Naive B cell (primary cell): Measurements from ENCODE around the gene USH2A. TPM values are rescaled to one million over a fixed set of nuclear protein-coding genes. Genes with fewer than 3 reads are reported as not detected.

Source experiments
- ATAC-seq, 2 donors: fragments of 150-1000 bp; cut with Tn5 transposase; 2 replicates each; pipeline ENCODE4 v1.10.0; 2021; ENCODE audit warnings: low read depth in 2 of 2, mild to moderate bottlenecking in 2 of 2, moderate library complexity in 2 of 2
- DNase-seq: peaks from one replicate; pipeline ENCODE4 v3.0.0; 2022
- H3K27ac Mint-ChIP-seq, 6 donors: one replicate each; pipeline ENCODE4 v1.8.0; 2020 to 2022; ENCODE audit warnings: mild to moderate bottlenecking in 6 of 6, mixed read lengths in 6 of 6, moderate library complexity in 5 of 6, inconsistent platforms in 2 of 6
- H3K27me3 Mint-ChIP-seq, 3 donors: one replicate each; pipeline ENCODE4 v1.8.0; 2021 to 2022; ENCODE audit warnings: mixed read lengths in 3 of 3, mild to moderate bottlenecking in 1 of 3
- H3K36me3 Mint-ChIP-seq, 2 donors: one replicate each; pipeline ENCODE4 v1.8.0; 2020 to 2022; ENCODE audit warnings: mixed read lengths in 2 of 2, inconsistent platforms in 1 of 2, mild to moderate bottlenecking in 1 of 2
- H3K4me1 Mint-ChIP-seq, 3 donors: one replicate each; pipeline ENCODE4 v1.8.0; 2020 to 2022; ENCODE audit warnings: mixed read lengths in 3 of 3, inconsistent platforms in 1 of 3, mild to moderate bottlenecking in 1 of 3, moderate library complexity in 1 of 3
- H3K4me3 Mint-ChIP-seq, 8 donors: one replicate each; pipeline ENCODE4 v1.8.0; 2020 to 2022; ENCODE audit warnings: mild to moderate bottlenecking in 8 of 8, mixed read lengths in 8 of 8, moderate library complexity in 8 of 8, inconsistent platforms in 2 of 8
- H3K9me3 Mint-ChIP-seq, 7 donors: one replicate each; pipeline ENCODE4 v1.8.0; 2020 to 2022; ENCODE audit warnings: mixed read lengths in 7 of 7, mild to moderate bottlenecking in 5 of 7, inconsistent platforms in 2 of 7, moderate library complexity in 1 of 7
- polyA plus RNA-seq, 6 donors: library from polyadenylated mRNA; unstranded; fragments of 300-500 nt; fragmentation: Illumina TruSeq; gene quantifications; one replicate each; pipeline ENCODE4 v1.2.3, GENCODE V29; 2021; ENCODE audit warnings: low read depth in 6 of 6

Gene USH2A
- polyA plus RNA-seq, 6 donors from 2014 or later = not detected

- Mint-ChIP-seq H3K27me3 (peaks cover 0 to 5% (median 0%) of the 10 kb centered on the region in 3 donors), H3K27ac (no peak overlapping the region), H3K4me3 (no peak overlapping the region), H3K4me1 (no peaks in the 10 kb centered on the region), H3K9me3 (peaks cover 2 to 11% (median 8%) of the 10 kb centered on the region in 7 donors), H3K36me3 (no peaks in the 10 kb centered on the region)
- ATAC-seq = no peak
- no peak for DNase-seq
These were observed 684.2 kb downstream of the USH2A start for GRCh38 chr1:215739025-215739424.

DNA sequence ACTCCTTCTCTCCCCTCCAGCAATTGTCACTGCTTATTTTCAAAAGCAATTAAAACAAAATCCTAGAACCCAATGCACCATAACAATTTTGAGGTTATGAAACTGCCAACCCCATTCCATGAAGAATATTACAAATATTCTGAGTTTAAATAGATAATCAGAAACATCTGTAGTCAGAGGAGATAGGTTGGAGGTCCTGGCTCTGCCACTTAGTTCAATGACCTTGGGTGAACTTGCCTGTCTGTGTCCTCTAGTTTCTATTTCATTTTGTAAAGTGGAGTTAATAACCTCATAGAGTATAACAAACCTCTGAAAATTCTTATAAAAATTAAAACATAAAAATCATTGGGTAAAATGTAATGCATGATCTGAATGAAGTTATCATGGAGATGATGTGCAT lies 691.5 kb downstream of the USH2A start:
- Mint-ChIP-seq H3K4me3 (no peak overlapping the region), H3K9me3 (peaks cover 0 to 14% (median 7%) of the 10 kb centered on the region in 7 donors), H3K27me3 (no peaks in the 10 kb centered on the region), H3K36me3 (no peaks in the 10 kb centered on the region), H3K27ac (no peak overlapping the region), H3K4me1 (no peaks in the 10 kb centered on the region)
- ATAC-seq (no peak), DNase-seq (no peak)

DNA sequence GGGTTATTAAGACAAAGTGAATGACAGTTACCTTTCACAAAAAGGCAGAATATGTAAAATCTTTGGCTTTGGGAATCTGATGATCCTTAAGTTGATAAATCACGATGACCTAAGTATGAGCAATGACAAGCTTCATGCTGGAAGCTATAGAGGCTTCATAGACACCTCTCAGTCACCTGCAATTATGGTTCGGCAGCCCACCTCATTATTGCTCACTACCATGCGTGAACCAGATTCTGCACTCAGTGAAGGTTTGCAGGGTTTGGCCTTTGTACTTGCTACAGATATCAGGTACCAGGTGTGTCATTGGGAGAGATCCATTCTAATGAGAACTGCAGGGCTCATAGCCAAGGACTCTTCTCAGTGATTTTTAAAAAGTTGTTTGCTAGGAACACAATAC lies 692.6 kb downstream of the USH2A start:
- Mint-ChIP-seq H3K9me3 (peaks cover 0 to 14% (median 7%) of the 10 kb centered on the region in 7 donors), H3K36me3 (no peaks in the 10 kb centered on the region), H3K27ac (no peak overlapping the region), H3K4me1 (no peaks in the 10 kb centered on the region), H3K4me3 (no peak overlapping the region), H3K27me3 (no peaks in the 10 kb centered on the region)
- ATAC-seq (no peak), DNase-seq (no peak)

DNA sequence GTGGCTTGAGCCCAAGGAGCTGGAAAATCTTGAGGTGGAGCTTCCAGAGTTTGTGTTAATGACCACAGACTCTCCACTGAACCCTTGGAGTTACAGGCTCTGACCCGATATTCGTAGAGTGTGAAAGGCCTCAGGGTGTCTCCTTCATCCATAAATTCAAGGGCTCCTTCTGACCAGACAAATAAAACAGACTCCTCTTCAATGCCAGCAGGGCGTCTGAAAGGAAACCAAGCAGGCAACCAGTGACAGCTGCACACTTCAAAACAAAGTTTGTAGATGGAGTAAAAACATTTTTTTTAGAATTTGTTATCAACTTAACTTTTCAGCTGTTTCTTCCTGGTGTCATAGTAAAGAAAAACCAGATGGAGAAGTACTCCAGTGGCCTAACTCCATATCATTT lies 695.1 kb downstream of the USH2A start:
- H3K27ac Mint-ChIP-seq = peak overlapping the region in 1 of 6 donors; percentile 38
- DNase-seq = no peak

GRCh38 chr1:215720126-215720525 lies 703.1 kb downstream of the USH2A start:
- ATAC-seq (no peak), DNase-seq (no peak)
- Mint-ChIP-seq H3K27ac (no peak overlapping the region), H3K9me3 (peaks cover 3 to 9% (median 4%) of the 10 kb centered on the region in 7 donors), H3K4me1 (no peaks in the 10 kb centered on the region), H3K27me3 (peaks cover 0 to 5% (median 0%) of the 10 kb centered on the region in 3 donors), H3K4me3 (no peak overlapping the region), H3K36me3 (no peaks in the 10 kb centered on the region)

More for the DNA sequence above, 695.1 kb downstream of the USH2A start:
- Mint-ChIP-seq H3K9me3 (peaks cover 0 to 3% (median 2%) of the 10 kb centered on the region in 7 donors), H3K27me3 (no peaks in the 10 kb centered on the region), H3K4me1 (no peaks in the 10 kb centered on the region), H3K36me3 (no peaks in the 10 kb centered on the region), H3K4me3 (no peak overlapping the region)
- ATAC-seq = no peak

DNA sequence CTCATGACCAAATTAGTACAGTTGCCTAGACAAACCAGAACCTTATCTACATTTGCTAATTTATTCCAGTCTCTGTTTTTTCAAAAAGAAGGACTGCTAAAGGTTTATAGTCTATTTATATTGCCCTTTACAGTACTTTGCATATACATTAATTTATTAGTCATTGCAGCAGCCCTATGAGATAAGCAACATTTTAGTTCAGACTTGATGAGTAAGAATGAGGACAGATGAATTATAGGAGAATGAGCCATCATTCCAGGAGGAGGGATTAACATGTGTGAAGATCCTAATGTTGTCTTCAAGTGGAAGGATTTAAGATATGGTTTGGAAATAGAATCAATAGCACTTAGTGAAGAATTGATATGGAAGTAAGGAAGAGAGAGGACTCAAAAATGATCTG lies 703.7 kb downstream of the USH2A start:
- DNase-seq (no peak), ATAC-seq (no peak)
- Mint-ChIP-seq H3K9me3 (peaks cover 3 to 9% (median 4%) of the 10 kb centered on the region in 7 donors), H3K27ac (no peak overlapping the region), H3K27me3 (peaks cover 0 to 5% (median 0%) of the 10 kb centered on the region in 3 donors), H3K36me3 (no peaks in the 10 kb centered on the region), H3K4me3 (no peak overlapping the region), H3K4me1 (no peaks in the 10 kb centered on the region)

- peaks cover 0 to 5% (median 0%) of the 10 kb centered on the region in 3 donors for H3K27me3 Mint-ChIP-seq
- no peak for ATAC-seq
- no peaks in the 10 kb centered on the region for H3K36me3 Mint-ChIP-seq
- no peak overlapping the region for H3K27ac Mint-ChIP-seq
- H3K9me3 Mint-ChIP-seq = peaks cover 3 to 9% (median 4%) of the 10 kb centered on the region in 7 donors
- H3K4me1 Mint-ChIP-seq = no peaks in the 10 kb centered on the region
- H3K4me3 Mint-ChIP-seq = no peak overlapping the region
- no peak for DNase-seq
These were observed 704.5 kb downstream of the USH2A start for GRCh38 chr1:215718575-215719287.

DNA sequence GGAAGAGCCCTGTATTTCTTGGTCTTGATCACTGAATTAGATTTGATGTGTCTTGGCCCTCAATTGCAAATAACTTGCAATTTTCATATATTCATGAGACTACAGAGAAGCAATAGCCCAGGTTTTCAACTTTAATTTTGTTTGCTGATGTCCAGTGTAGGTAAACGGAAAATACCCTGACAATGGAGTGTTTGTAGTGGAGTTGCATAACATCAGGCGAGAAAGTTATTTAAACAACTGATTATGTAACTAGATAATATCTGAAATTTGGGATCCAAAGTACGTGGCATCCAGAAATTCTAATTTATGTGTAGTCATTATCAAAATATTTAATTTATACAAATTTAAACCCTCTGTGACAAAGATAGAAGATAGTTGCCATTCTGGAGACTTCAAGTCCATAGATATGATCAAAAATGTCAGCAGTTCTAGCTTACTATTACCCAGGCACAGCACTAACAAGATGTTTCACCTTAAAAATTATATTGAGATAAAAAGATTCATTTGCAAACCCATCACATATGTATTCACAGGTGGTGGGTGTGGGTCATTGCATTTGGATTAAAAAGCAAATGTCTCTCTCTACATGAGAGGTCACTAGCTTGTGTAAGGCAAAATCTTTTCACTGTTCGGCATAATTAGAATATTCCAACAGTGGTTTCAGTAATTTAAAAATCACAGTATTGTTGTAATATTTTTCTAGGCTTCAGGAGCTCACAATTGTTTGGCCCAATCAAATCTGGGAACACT lies 705.4 kb downstream of the USH2A start:
- Mint-ChIP-seq H3K27ac (no peak overlapping the region), H3K4me3 (no peak overlapping the region), H3K9me3 (peaks cover 0 to 4% (median 3%) of the 10 kb centered on the region in 7 donors), H3K4me1 (no peaks in the 10 kb centered on the region), H3K27me3 (peaks cover 0 to 5% (median 0%) of the 10 kb centered on the region in 3 donors), H3K36me3 (no peaks in the 10 kb centered on the region)
- ATAC-seq (no peak), DNase-seq (no peak)

- no peaks in the 10 kb centered on the region for H3K36me3 Mint-ChIP-seq
- H3K27me3 Mint-ChIP-seq = no peaks in the 10 kb centered on the region
- H3K9me3 Mint-ChIP-seq = peaks cover 0 to 2% (median 0%) of the 10 kb centered on the region in 7 donors
These were observed 712.4 kb downstream of the USH2A start for GRCh38 chr1:215710899-215711225.

DNA sequence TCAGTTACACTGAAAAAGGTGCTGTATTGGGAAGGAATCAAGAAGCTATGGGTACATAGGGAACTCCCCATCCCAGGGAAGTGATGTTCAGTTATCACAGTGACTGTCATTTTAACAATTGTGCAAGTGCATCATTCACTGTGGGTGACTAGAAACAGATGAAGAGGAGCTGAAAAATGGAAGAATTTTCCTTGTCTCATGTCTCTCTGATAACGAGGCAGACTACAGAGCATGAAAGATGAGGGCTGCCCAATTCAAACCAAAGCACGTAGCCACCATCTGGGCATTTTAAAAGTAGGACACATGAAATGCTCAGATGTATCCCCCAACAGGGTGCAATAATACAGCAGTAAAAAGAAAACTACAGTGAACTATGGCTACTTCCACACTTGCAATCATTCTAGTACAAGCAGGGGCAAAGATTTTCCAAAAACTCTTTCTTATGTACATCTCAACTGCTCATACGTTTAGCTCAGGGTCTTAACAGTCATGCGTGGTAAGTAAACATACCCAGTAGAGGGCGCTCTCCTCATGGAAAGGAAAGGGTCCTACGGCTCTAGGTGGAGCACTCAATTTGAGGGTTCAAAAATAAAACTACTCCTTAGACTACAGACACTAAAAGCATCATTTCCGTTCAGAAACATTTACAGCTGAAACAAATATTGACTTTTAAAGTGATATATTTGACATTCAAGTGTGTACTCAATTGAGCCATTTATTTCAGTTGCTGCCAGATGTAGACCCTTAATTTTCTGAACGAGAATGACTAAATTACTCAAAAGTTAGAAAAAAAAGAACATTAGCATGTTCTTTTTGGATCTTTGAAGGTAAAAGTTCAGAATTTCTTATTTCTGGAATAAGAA lies 713.0 kb downstream of the USH2A start:
- no peaks in the 10 kb centered on the region for H3K4me1 Mint-ChIP-seq
- no peaks in the 10 kb centered on the region for H3K36me3 Mint-ChIP-seq
- ATAC-seq (no peak), DNase-seq (no peak)
- H3K27me3 Mint-ChIP-seq = no peaks in the 10 kb centered on the region
- H3K27ac Mint-ChIP-seq = no peak overlapping the region
- H3K9me3 Mint-ChIP-seq = peaks cover 0 to 2% (median 0%) of the 10 kb centered on the region in 7 donors
- no peak overlapping the region for H3K4me3 Mint-ChIP-seq

More at GRCh38 chr1:215710899-215711225, 712.4 kb downstream of the USH2A start:
- DNase-seq (no peak), ATAC-seq (no peak)
- Mint-ChIP-seq H3K4me3 (no peak overlapping the region), H3K27ac (no peak overlapping the region), H3K4me1 (no peaks in the 10 kb centered on the region)

GRCh38 chr1:215704089-215704860 lies 719.0 kb downstream of the USH2A start:
- no peak overlapping the region for H3K27ac Mint-ChIP-seq
- H3K4me3 Mint-ChIP-seq = no peak overlapping the region
- H3K4me1 Mint-ChIP-seq = no peaks in the 10 kb centered on the region
- DNase-seq (no peak), ATAC-seq (no peak)
- H3K9me3 Mint-ChIP-seq = peaks cover 0 to 16% (median 6%) of the 10 kb centered on the region in 7 donors
- H3K36me3 Mint-ChIP-seq = no peaks in the 10 kb centered on the region
- peaks cover 0 to 9% (median 0%) of the 10 kb centered on the region in 3 donors for H3K27me3 Mint-ChIP-seq

GRCh38 chr1:215682232-215682631 lies 741.0 kb downstream of the USH2A start:
- Mint-ChIP-seq H3K27me3 (no peaks in the 10 kb centered on the region), H3K9me3 (peaks cover 0 to 2% (median 0%) of the 10 kb centered on the region in 7 donors), H3K4me3 (no peak overlapping the region), H3K4me1 (no peaks in the 10 kb centered on the region), H3K36me3 (no peaks in the 10 kb centered on the region), H3K27ac (no peak overlapping the region)
- no peak for ATAC-seq
- DNase-seq = no peak

GRCh38 chr1:215681041-215681440 lies 742.2 kb downstream of the USH2A start:
- Mint-ChIP-seq H3K4me3 (no peak overlapping the region), H3K27me3 (no peaks in the 10 kb centered on the region), H3K4me1 (no peaks in the 10 kb centered on the region), H3K9me3 (no peaks in the 10 kb centered on the region), H3K36me3 (no peaks in the 10 kb centered on the region), H3K27ac (peak overlapping the region in 1 of 6 donors; percentile 18)
- ATAC-seq (no peak), DNase-seq (no peak)
